NOMO-1 (cell line): ENCODE data around the gene PRDM2.

ENCODE experiments used
- DNase-seq, 2 experiments: peaks; one replicate each; lab custom pipeline; 2025; ENCODE audit not compliant: unreplicated experiment in 2 of 2; lab: John Stamatoyannopoulos, UW

The PRDM2 gene

GRCh38 chr1:13807209-13807608 lies 107.2 kb downstream of the PRDM2 start:
- DNase-seq: no peak

- DNase-seq: no peak
Measured at GRCh38 chr1:13808729-13809131, 108.7 kb downstream of the PRDM2 start.

- no peak for DNase-seq
Measured at GRCh38 chr1:13809461-13810159, 109.6 kb downstream of the PRDM2 start.

- DNase-seq: no peak
Measured at GRCh38 chr1:13812456-13813397, 112.7 kb downstream of the PRDM2 start.

- no peak for DNase-seq
Measured at GRCh38 chr1:13813398-13814012, 113.5 kb downstream of the PRDM2 start.

GRCh38 chr1:13814131-13814530 lies 114.1 kb downstream of the PRDM2 start:
- no peak for DNase-seq

- DNase-seq: no peak
Measured at GRCh38 chr1:13816016-13816760, 116.2 kb downstream of the PRDM2 start.

GRCh38 chr1:13817906-13818305 lies 117.9 kb downstream of the PRDM2 start:
- no peak for DNase-seq

GRCh38 chr1:13818926-13819325 lies 118.9 kb downstream of the PRDM2 start:
- DNase-seq: no peak

GRCh38 chr1:13819642-13820041 lies 119.7 kb downstream of the PRDM2 start:
- no peak for DNase-seq

- no peak for DNase-seq
Measured at GRCh38 chr1:13820055-13820454, 120.1 kb downstream of the PRDM2 start.

- no peak for DNase-seq
Measured at GRCh38 chr1:13820456-13820855, 120.5 kb downstream of the PRDM2 start.

- no peak for DNase-seq
Measured at GRCh38 chr1:13823126-13823880, 123.3 kb downstream of the PRDM2 start.

GRCh38 chr1:13823936-13824335 lies 123.9 kb downstream of the PRDM2 start:
- DNase-seq: no peak

GRCh38 chr1:13824626-13825025 lies 124.6 kb downstream of the PRDM2 start:
- DNase-seq: no peak

GRCh38 chr1:13825033-13825432 lies 125.0 kb downstream of the PRDM2 start:
- no peak for DNase-seq

GRCh38 chr1:13826009-13826408 lies 126.0 kb downstream of the PRDM2 start:
- DNase-seq: no peak

- DNase-seq: no peak
Measured at GRCh38 chr1:13826591-13826990, 126.6 kb downstream of the PRDM2 start.

- no peak for DNase-seq
Measured at GRCh38 chr1:13828454-13829151, 128.6 kb downstream of the PRDM2 start.
